IMR-90 (cell line): Measurements from ENCODE around the gene SPATA9. TPM values are rescaled to one million over a fixed set of nuclear protein-coding genes. Genes with fewer than 3 reads are reported as not detected.

Source experiments
- ATAC-seq: fragments of 200-7000 bp; cut with Tn5 transposase; 2 replicates; pipeline ENCODE4 v1.9.1; 2020; ENCODE audit warnings: low read depth, mild to moderate bottlenecking, moderate library complexity
- BruUV-seq: library from RNA; stranded (reverse); fragments of 400-500 nt; replicated peaks from 2 replicates; lab custom pipeline; 2021; lab: Mats Ljungman, UMichigan
- CTCF ChIA-PET: fragments of 300-600 bp; formaldehyde crosslinking; extraction: SDS; loops from one replicate; lab custom pipeline; 2021; ENCODE audit warnings: antibody characterized with exemption; lab: Yijun Ruan, JAX
- POLR2A ChIA-PET: fragments of 300-600 bp; sonication (Branson Sonifier 250); formaldehyde crosslinking; loops from one replicate; lab custom pipeline; 2022; ENCODE audit warnings: antibody characterized with exemption; ENCODE audit not compliant: unreplicated experiment; lab: Charles Lee
- DNase-seq: peaks from one replicate; pipeline ENCODE4 v3.0.0; 2013
- H2AFZ ChIP-seq: replicated peaks from 2 replicates; pipeline ENCODE3; 2013; ENCODE audit warnings: low read length, mild to moderate bottlenecking; ENCODE audit not compliant: poor library complexity
- H2AK5ac ChIP-seq: 2 replicates; pipeline ENCODE4 v1.6.1; 2013; ENCODE audit warnings: low read depth, low read length, inconsistent platforms
- H2AK9ac ChIP-seq: replicated peaks from 2 replicates; pipeline ENCODE3; 2013; ENCODE audit warnings: mild to moderate bottlenecking, low read depth, low read length, moderate library complexity; ENCODE audit not compliant: poor library complexity
- H2BK120ac ChIP-seq: 2 replicates; pipeline ENCODE4 v1.6.1; 2013; ENCODE audit warnings: low read depth, low read length, inconsistent platforms
- H2BK15ac ChIP-seq: 3 replicates; pipeline ENCODE4 v1.6.1; 2013; ENCODE audit warnings: low read depth, low read length, inconsistent platforms
- H2BK20ac ChIP-seq: 2 replicates; pipeline ENCODE4 v1.6.1; 2013; ENCODE audit warnings: low read depth, mild to moderate bottlenecking, inconsistent platforms, low read length, moderate library complexity
- H2BK5ac ChIP-seq: 2 replicates; pipeline ENCODE4 v1.6.1; 2013; ENCODE audit warnings: mild to moderate bottlenecking, low read depth, low read length, inconsistent platforms; ENCODE audit not compliant: poor library complexity, severe bottlenecking
- H3K14ac ChIP-seq: replicated peaks from 2 replicates; pipeline ENCODE4 v1.6.1; 2013; ENCODE audit warnings: low read depth, low read length, inconsistent platforms
- H3K18ac ChIP-seq: 2 replicates; pipeline ENCODE4 v1.6.1; 2013; ENCODE audit warnings: low read depth, low read length, control low read depth
- H3K23ac ChIP-seq: 2 replicates; pipeline ENCODE4 v1.6.1; 2013; ENCODE audit warnings: low read depth, low read length, inconsistent platforms
- H3K27ac ChIP-seq: 2 replicates; pipeline ENCODE4 v1.5.1; 2013; ENCODE audit warnings: mild to moderate bottlenecking, control low read depth, low read length; ENCODE audit not compliant: insufficient read depth
- H3K27me3 ChIP-seq: 2 replicates; pipeline ENCODE4 v1.6.1; 2013; ENCODE audit warnings: low read length; ENCODE audit not compliant: control insufficient read depth, insufficient read depth
- H3K36me3 ChIP-seq: 2 replicates; pipeline ENCODE4 v1.6.1; 2013; ENCODE audit warnings: low read length, mixed read lengths; ENCODE audit not compliant: control insufficient read depth, insufficient read depth
- H3K4ac ChIP-seq: 2 replicates; pipeline ENCODE4 v1.6.1; 2013; ENCODE audit warnings: low read depth, low read length, inconsistent platforms
- H3K4me1 ChIP-seq: 2 replicates; pipeline ENCODE4 v1.6.1; 2013; ENCODE audit warnings: low read length, mixed read lengths; ENCODE audit not compliant: control insufficient read depth, insufficient read depth
- H3K4me2 ChIP-seq: 2 replicates; pipeline ENCODE4 v1.6.1; 2013; ENCODE audit warnings: low read depth, mild to moderate bottlenecking, control low read depth, low read length, moderate library complexity
- H3K4me3 ChIP-seq: 2 replicates; pipeline ENCODE4 v1.5.1; 2013; ENCODE audit warnings: low read depth, mild to moderate bottlenecking, control low read depth, low read length, moderate library complexity; ENCODE audit not compliant: insufficient read depth
- H3K56ac ChIP-seq: 2 replicates; pipeline ENCODE4 v1.6.1; 2013; ENCODE audit warnings: low read length, inconsistent platforms; ENCODE audit not compliant: insufficient read depth; ENCODE audit errors: extremely low read depth
- H3K79me1 ChIP-seq, 2 experiments: 2 replicates each; pipeline ENCODE4 v1.6.1; 2013; ENCODE audit warnings: low read length in 2 of 2, inconsistent platforms in 1 of 2, low read depth in 1 of 2
- H3K9ac ChIP-seq: 2 replicates; pipeline ENCODE4 v1.6.1; 2013; ENCODE audit warnings: low read depth, low read length, control low read depth
- H3K9me1 ChIP-seq: 2 replicates; pipeline ENCODE4 v1.6.1; 2013; ENCODE audit warnings: low read length, inconsistent platforms; ENCODE audit not compliant: insufficient read depth
- H3K9me3 ChIP-seq: 2 replicates; pipeline ENCODE4 v1.6.1; 2013; ENCODE audit warnings: low read length; ENCODE audit not compliant: control insufficient read depth, insufficient read depth
- H4K20me1 ChIP-seq: 2 replicates; pipeline ENCODE4 v1.6.1; 2013; ENCODE audit warnings: low read length, inconsistent platforms; ENCODE audit not compliant: insufficient read depth
- H4K5ac ChIP-seq: 2 replicates; pipeline ENCODE4 v1.6.1; 2013; ENCODE audit warnings: mild to moderate bottlenecking, low read depth, low read length, control low read depth
- H4K8ac ChIP-seq, 2 experiments: 2 replicates each; pipeline ENCODE4 v1.6.1; 2013; ENCODE audit warnings: low read depth in 2 of 2, low read length in 2 of 2, control low read depth in 1 of 2, inconsistent platforms in 1 of 2
- H4K91ac ChIP-seq: 2 replicates; pipeline ENCODE4 v1.6.1; 2013; ENCODE audit warnings: low read depth, low read length, inconsistent platforms; ENCODE audit not compliant: insufficient read depth
- CEBPB ChIP-seq: IDR thresholded peaks from 2 replicates; pipeline ENCODE4 v1.6.1; 2012; ENCODE audit warnings: low read depth, low read length, improper control_type of control experiment
- CHD1 ChIP-seq: IDR thresholded peaks from 2 replicates; pipeline ENCODE4 v1.6.1; 2012; ENCODE audit warnings: low read depth, low read length, improper control_type of control experiment
- FOS ChIP-seq: fragments of 150-350 bp; IDR thresholded peaks from 2 replicates; pipeline ENCODE4 v1.6.1; 2016; ENCODE audit warnings: low read depth, low read length
- MAFK ChIP-seq: IDR thresholded peaks from 2 replicates; pipeline ENCODE4 v1.6.1; 2012; ENCODE audit warnings: low read depth, low read length, improper control_type of control experiment
- MAZ ChIP-seq: IDR thresholded peaks from 2 replicates; pipeline ENCODE4 v1.6.1; 2012; ENCODE audit warnings: low read depth, mild to moderate bottlenecking, low read length, improper control_type of control experiment, moderate library complexity, borderline replicate concordance
- MXI1 ChIP-seq: IDR thresholded peaks from 2 replicates; pipeline ENCODE4 v1.6.1; 2012; ENCODE audit warnings: low read depth, mild to moderate bottlenecking, low read length, moderate library complexity, borderline replicate concordance
- POLR2A ChIP-seq: IDR thresholded peaks from 2 replicates; pipeline ENCODE4 v1.6.1; 2012; ENCODE audit warnings: mild to moderate bottlenecking, low read depth, low read length
- RCOR1 ChIP-seq: IDR thresholded peaks from 2 replicates; pipeline ENCODE4 v1.6.1; 2012; ENCODE audit warnings: mild to moderate bottlenecking, low read length, improper control_type of control experiment; ENCODE audit not compliant: insufficient replicate concordance
- RFX5 ChIP-seq: IDR thresholded peaks from 2 replicates; pipeline ENCODE4 v1.8.0; 2012; ENCODE audit warnings: low read depth, mild to moderate bottlenecking, low read length, moderate library complexity
- SMC3 ChIP-seq: fragments of 150-350 bp; IDR thresholded peaks from 2 replicates; pipeline ENCODE4 v1.6.1; 2016; ENCODE audit warnings: low read depth, mild to moderate bottlenecking, antibody characterized with exemption, low read length, moderate library complexity
- WGBS, 2 experiments: methylation state at CpG; one replicate each; pipeline versions ENCODE4 v1.1.5 to v1.1.7; 2013; ENCODE audit warnings: missing lambda C conversion rate in 2 of 2; ENCODE audit not compliant: insufficient read length in 1 of 2; ENCODE audit errors: extremely low coverage in 2 of 2; 5-methylcytosine and 5-hydroxymethylcytosine counted together
- dilution Hi-C: fragments of 300-500 bp; cut with HindIII; formaldehyde crosslinking; loops from one replicate; pipeline ENCODE4 v1.14.3; 2018; ENCODE audit warnings: low sequenced_read_pairs; ENCODE audit not compliant: unreplicated experiment
- in situ Hi-C: fragments of 300-500 bp; cut with MboI; formaldehyde crosslinking; loops from 3 replicates; pipeline ENCODE4 v1.14.3; 2019; ENCODE audit warnings: low sequenced_read_pairs, inconsistent platforms, mixed read lengths
- intact Hi-C: fragments of 100-400 bp; cut with micrococcal nuclease; formaldehyde crosslinking; loops from 2 replicates; pipeline ENCODE4 v1.10.0; 2022
- polyA plus RNA-seq, 3 experiments: library from polyadenylated mRNA; depleted of rRNA; stranded (reverse); fragments of >200 nt; gene quantifications; 2 replicates each; pipeline ENCODE4 v1.2.3, GENCODE V29; 2012; ENCODE audit warnings: low replicate concordance in 1 of 3
- total RNA-seq: library from RNA; depleted of rRNA; stranded (reverse); fragments of >200 nt; gene quantifications from 2 replicates; pipeline ENCODE4 v1.2.3, GENCODE V29; 2012
- TF ChIP-seq, protein P1 (sequence below): fragments of 150-350 bp; IDR thresholded peaks from 2 replicates; pipeline ENCODE4 v1.6.1; 2017; ENCODE audit warnings: mild to moderate bottlenecking, antibody characterized with exemption, low read length, low read depth
- TF ChIP-seq, protein P2 (sequence below): conservative IDR thresholded peaks from 2 replicates; pipeline ENCODE4 v1.5.1; 2012; ENCODE audit warnings: mild to moderate bottlenecking, low read depth, low read length, improper control_type of control experiment
- TF ChIP-seq, protein P3 (sequence below): fragments of 150-350 bp; IDR thresholded peaks from 2 replicates; pipeline ENCODE4 v1.6.1; 2016; ENCODE audit warnings: low read depth, mild to moderate bottlenecking, low read length, moderate library complexity, borderline replicate concordance

SPATA9 gene
- total and polyA plus RNA-seq, 2 of the 4 experiments (the other 2 are of a cell fraction), result 0.72 to 0.86 TPM

DNA sequence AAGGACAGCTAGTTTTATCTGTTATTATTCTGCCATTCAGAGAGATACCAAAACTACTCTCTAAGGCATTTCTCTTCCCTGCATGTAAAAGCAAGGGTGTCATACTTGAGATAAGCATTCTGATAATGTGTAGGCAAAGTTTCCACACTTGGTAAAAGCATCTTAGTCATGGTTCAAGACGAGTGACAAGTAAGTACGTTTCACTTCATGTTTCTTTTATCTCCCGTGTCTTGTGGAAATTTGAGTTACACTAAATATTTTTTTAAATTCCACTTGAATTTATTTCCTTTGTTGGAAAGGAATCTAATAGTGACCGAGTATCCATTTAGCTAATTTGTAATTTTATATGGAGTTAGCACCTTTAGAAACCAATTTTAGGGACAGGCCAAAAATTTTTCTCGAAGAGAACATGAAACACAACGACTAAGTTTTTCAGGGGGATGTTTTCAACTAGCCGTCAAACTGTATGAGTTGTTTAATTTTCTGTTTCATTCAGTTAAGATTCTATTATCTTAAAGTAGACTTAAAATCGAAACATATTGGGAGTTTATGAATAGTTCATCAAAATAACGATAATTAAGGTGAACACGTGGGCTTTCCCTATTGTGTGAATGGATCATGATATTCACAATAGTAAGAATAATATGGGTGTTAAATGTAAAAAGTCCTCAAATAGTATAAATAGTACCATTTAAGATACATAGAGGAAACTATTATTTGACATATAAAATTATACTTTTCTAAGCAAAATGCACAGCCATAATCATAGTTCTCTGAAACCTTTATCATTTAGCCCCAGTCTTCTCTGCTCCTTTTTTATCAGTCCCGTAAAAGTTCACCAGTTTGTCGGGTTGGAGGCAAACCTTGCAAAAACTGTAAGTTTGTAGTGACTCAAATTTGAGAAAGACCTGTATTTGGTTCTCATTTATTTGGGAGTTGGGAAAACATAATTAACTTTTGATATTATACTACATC, 34.6 kb downstream of the SPATA9 start:
- no peak overlapping the region for H4K91ac ChIP-seq
- ChIA-PET CTCF (interaction anchor here (1.8 kb wide), 1 partner anchor 16 kb away, joined by 5 read pairs; no protein-coding TSS in a partner anchor), POLR2A (no interaction called here)
- peaks cover 4% of the 10 kb centered on the region for H3K4me1 ChIP-seq
- H3K27ac ChIP-seq, result no peak overlapping the region
- no peak overlapping the region for H3K56ac ChIP-seq
- ATAC-seq, result no peak
- H3K79me1 ChIP-seq, result no peaks in the 10 kb centered on the region
- H2BK20ac ChIP-seq, result no peak overlapping the region
- dilution Hi-C loops, result no loop called here
- H2BK120ac ChIP-seq, result no peak overlapping the region; the same call in 1 of the 2 replicates
- H3K4ac ChIP-seq, result no peak overlapping the region; the same call in 1 of the 2 replicates
- H2AFZ ChIP-seq, result no peak overlapping the region
- no CpG with 5 or more reads among the region's 12 CpGs for WGBS, 2 experiments
- no peaks in the 10 kb centered on the region for H3K27me3 ChIP-seq
- no peak overlapping the region for H2BK15ac ChIP-seq
- peak overlapping the region; percentile 32; the same call in 1 of the 2 replicates for H4K5ac ChIP-seq
- peak; percentile 26 for DNase-seq
- intact Hi-C loops, result loop anchor here (5.0 to 10.0 kb wide), 2 partner anchors 84 to 957 kb away; partner anchors contain the start of gene RHOBTB3
- no peak overlapping the region for H2AK5ac ChIP-seq
- no peaks in the 10 kb centered on the region for H3K9me1 ChIP-seq
- H3K14ac ChIP-seq, result no peak overlapping the region
- H3K36me3 ChIP-seq, result no peaks in the 10 kb centered on the region
- no peaks in the 10 kb centered on the region for H3K9me3 ChIP-seq
- H4K20me1 ChIP-seq, result no peaks in the 10 kb centered on the region
- H2BK5ac ChIP-seq, result no peak overlapping the region
- H2AK9ac ChIP-seq, result no peak overlapping the region
- no peak overlapping the region for H3K18ac ChIP-seq
- H4K8ac ChIP-seq, result no peak overlapping the region
- H3K4me2 ChIP-seq, result no peak overlapping the region
- no peak overlapping the region for H3K23ac ChIP-seq
- no TSS peak for BruUV-seq
- in situ Hi-C loops, result loop anchor here (25.0 kb wide), 1 partner anchor 664 kb away; no protein-coding TSS in a partner anchor
- H3K4me3 ChIP-seq, result no peak overlapping the region
- H3K9ac ChIP-seq, result no peak overlapping the region
- TF ChIP-seq MAZ, result no peak
- TF ChIP-seq CHD1, result no peak
- TF ChIP-seq, protein P1, sequence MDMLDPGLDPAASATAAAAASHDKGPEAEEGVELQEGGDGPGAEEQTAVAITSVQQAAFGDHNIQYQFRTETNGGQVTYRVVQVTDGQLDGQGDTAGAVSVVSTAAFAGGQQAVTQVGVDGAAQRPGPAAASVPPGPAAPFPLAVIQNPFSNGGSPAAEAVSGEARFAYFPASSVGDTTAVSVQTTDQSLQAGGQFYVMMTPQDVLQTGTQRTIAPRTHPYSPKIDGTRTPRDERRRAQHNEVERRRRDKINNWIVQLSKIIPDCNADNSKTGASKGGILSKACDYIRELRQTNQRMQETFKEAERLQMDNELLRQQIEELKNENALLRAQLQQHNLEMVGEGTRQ, result no peak
- no peak for TF ChIP-seq FOS
- TF ChIP-seq MXI1, result no peak
- no peak for TF ChIP-seq MAFK
- TF ChIP-seq, protein P2, sequence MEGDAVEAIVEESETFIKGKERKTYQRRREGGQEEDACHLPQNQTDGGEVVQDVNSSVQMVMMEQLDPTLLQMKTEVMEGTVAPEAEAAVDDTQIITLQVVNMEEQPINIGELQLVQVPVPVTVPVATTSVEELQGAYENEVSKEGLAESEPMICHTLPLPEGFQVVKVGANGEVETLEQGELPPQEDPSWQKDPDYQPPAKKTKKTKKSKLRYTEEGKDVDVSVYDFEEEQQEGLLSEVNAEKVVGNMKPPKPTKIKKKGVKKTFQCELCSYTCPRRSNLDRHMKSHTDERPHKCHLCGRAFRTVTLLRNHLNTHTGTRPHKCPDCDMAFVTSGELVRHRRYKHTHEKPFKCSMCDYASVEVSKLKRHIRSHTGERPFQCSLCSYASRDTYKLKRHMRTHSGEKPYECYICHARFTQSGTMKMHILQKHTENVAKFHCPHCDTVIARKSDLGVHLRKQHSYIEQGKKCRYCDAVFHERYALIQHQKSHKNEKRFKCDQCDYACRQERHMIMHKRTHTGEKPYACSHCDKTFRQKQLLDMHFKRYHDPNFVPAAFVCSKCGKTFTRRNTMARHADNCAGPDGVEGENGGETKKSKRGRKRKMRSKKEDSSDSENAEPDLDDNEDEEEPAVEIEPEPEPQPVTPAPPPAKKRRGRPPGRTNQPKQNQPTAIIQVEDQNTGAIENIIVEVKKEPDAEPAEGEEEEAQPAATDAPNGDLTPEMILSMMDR, result no peak
- TF ChIP-seq POLR2A, result no peak
- TF ChIP-seq CEBPB, result no peak
- TF ChIP-seq RFX5, result no peak
- no peak for TF ChIP-seq RCOR1
- no peak for TF ChIP-seq SMC3
- TF ChIP-seq, protein P3, sequence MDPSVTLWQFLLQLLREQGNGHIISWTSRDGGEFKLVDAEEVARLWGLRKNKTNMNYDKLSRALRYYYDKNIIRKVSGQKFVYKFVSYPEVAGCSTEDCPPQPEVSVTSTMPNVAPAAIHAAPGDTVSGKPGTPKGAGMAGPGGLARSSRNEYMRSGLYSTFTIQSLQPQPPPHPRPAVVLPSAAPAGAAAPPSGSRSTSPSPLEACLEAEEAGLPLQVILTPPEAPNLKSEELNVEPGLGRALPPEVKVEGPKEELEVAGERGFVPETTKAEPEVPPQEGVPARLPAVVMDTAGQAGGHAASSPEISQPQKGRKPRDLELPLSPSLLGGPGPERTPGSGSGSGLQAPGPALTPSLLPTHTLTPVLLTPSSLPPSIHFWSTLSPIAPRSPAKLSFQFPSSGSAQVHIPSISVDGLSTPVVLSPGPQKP, result no peak
